Adrenal gland (tissue), 12 donors: ENCODE measurements around the gene RNF43. TPM values are rescaled to one million over a fixed set of nuclear protein-coding genes. Genes with fewer than 3 reads are reported as not detected.
A peak's percentile ranks its signal among the peaks of the same experiment; 100 is the strongest.

Experiments used
- DNase-seq, 7 donors: peaks; one replicate each; pipeline ENCODE4 v3.0.0-alpha.2; 2019 to 2020
- H3K27ac ChIP-seq, 5 donors: fragments of 200-600 bp; sonication (generic) in 4 of 5; 1 replicate in 3 of 5; 2 replicates in 2 of 5; pipeline versions ENCODE4 v1.5.1 to v1.8.0; 2016 to 2020; ENCODE audit warnings: mild to moderate bottlenecking in 1 of 5
- H3K27me3 ChIP-seq: fragments of 200-600 bp; 2 replicates; pipeline ENCODE4 v1.8.0; 2021
- H3K36me3 ChIP-seq, 2 donors: fragments of 200-600 bp; replicated peaks in 1 of 2; 1 replicate in 1 of 2; 2 replicates in 1 of 2; pipeline versions ENCODE4 v1.5.1 to v1.8.0; 2018 to 2022
- H3K4me1 ChIP-seq, 2 donors: fragments of 200-600 bp; replicated peaks in 1 of 2; 1 replicate in 1 of 2; 2 replicates in 1 of 2; pipeline versions ENCODE4 v1.5.1 to v1.8.0; 2018 to 2021
- H3K4me3 ChIP-seq, 4 donors: fragments of 200-600 bp; sonication (generic) in 3 of 4; one replicate each; pipeline ENCODE4 v1.5.1; 2016 to 2018
- H3K9me3 ChIP-seq, 3 donors: fragments of 200-600 bp; sonication (generic) in 1 of 3; replicated peaks in 1 of 3; 1 replicate in 2 of 3; 2 replicates in 1 of 3; pipeline versions ENCODE4 v1.5.1 to v1.8.0; 2016 to 2021
- POLR2A ChIP-seq, 2 donors: fragments of 450-650 bp; IDR thresholded peaks; one replicate each; pipeline ENCODE4 v1.6.1; 2017; ENCODE audit warnings: antibody characterized with exemption in 2 of 2, mild to moderate bottlenecking in 2 of 2, moderate library complexity in 1 of 2
- WGBS, 4 donors: extraction: QIAGEN DNeasy Blood & Tissue Kit in 2 of 4; methylation state at CpG; one replicate each; pipeline versions ENCODE4 v1.1.5 to v1.1.7; 2013 to 2017; 5-methylcytosine and 5-hydroxymethylcytosine counted together
- intact Hi-C, 2 donors: fragments of 100-400 bp; cut with DNase I; formaldehyde crosslinking; loops; one replicate each; pipeline versions ENCODE4 v1.14.1 to v1.15.0; 2022 to 2023
- polyA plus RNA-seq, 3 donors: library from polyadenylated mRNA; stranded (reverse); fragments of 200-250 nt in 2 of 3; fragments of 350-450 nt in 1 of 3; fragmentation: Illumina TruSeq in 1 of 3; extraction: RNeasy Lipid Tissue Mini Kit (QIAGEN cat#74804) in 1 of 3; gene quantifications; one replicate each; pipeline ENCODE4 v1.2.3, GENCODE V29; 2013 to 2014
- total RNA-seq, 9 donors: library from RNA; depleted of rRNA in 4 of 9; stranded (reverse); fragments of >200 nt in 4 of 9; fragments of 120-200 nt in 1 of 9; fragmentation: NEBNext Ultra II Directional in 1 of 9; extraction: Animal tissue kit (Norgen Biotek cat#: 25700) in 1 of 9; gene quantifications; one replicate each; pipeline versions ENCODE4 v1.1.0 to v1.2.4, GENCODE V29; 2013 to 2023
- TF ChIP-seq, protein P1 (sequence below), 6 experiments: fragments of 450-650 bp in 4 of 6; fragments of 200-600 bp in 2 of 6; sonication (generic) in 1 of 6; IDR thresholded peaks; 1 replicate in 5 of 6; 2 replicates in 1 of 6; pipeline versions ENCODE4 v1.5.1 to v1.8.0; 2016 to 2021; ENCODE audit warnings: antibody characterized with exemption in 6 of 6, mild to moderate bottlenecking in 2 of 6, moderate library complexity in 1 of 6
- donor health status: healthy with polysubstance abuse.
- donor health status: Bipolar disorder and iron deficiency.
- donor health status: DM: yes; HTN: yes; CAD: no.
- donor health status: DM: no; HTN: no; CAD: no.
- donor health status: DM: no; HTN: no; CAD: no.
- donor health status: DM: yes; HTN: yes; CAD: no.

The RNF43 gene
- total and polyA plus RNA-seq, 12 donors, result 5.9 to 30.8 (median 12.7) TPM

DNA sequence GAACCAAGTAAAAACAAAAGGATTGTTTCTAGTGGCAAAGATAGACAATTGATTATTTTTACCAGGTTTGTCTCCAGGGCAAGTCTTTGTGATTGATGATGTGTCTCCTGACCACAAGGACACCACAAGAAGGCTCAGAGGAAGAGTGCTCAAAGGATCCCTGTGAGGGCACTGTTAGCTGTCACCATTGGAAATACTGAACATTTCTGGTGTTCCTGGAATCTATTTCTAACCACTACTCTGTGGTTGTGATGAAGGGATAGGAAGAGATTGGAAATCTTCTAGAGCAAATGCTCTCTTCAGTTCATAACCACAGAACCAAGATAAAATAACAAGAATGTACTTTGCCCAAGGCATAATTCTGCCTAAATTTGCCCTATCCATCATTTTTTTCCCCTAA, 15.3 kb downstream of the RNF43 start:
- no peaks in the 10 kb centered on the region for H3K9me3 ChIP-seq
- intact Hi-C loops, result no loop called here
- H3K27me3 ChIP-seq, result no peaks in the 10 kb centered on the region

DNA sequence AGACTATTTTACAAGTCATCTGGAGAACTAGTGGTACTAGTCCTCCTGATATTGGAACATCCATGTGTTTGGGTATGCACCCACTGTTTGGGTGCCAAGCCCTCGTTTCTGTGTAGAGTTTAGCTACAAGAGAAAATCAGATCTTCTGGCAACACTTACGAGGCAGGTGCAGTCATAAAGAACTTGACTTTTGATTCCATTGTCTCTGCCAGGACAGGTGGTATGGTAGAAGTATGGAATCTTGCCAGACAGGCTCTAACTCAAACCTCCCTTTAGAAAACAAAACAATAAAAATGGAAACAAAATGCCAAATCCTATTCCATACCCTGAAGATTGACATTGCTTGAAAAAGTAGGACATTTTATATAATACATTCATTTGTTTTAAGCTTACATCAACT, 16.0 kb downstream of the RNF43 start:
- intact Hi-C loops, result no loop called here
- peaks cover 11 to 32% of the 10 kb centered on the region in 2 donors for H3K4me1 ChIP-seq
- no peak for DNase-seq
- no peak for TF ChIP-seq POLR2A (IDR thresholded peaks at IDR 0.05)
- TF ChIP-seq, protein P1, sequence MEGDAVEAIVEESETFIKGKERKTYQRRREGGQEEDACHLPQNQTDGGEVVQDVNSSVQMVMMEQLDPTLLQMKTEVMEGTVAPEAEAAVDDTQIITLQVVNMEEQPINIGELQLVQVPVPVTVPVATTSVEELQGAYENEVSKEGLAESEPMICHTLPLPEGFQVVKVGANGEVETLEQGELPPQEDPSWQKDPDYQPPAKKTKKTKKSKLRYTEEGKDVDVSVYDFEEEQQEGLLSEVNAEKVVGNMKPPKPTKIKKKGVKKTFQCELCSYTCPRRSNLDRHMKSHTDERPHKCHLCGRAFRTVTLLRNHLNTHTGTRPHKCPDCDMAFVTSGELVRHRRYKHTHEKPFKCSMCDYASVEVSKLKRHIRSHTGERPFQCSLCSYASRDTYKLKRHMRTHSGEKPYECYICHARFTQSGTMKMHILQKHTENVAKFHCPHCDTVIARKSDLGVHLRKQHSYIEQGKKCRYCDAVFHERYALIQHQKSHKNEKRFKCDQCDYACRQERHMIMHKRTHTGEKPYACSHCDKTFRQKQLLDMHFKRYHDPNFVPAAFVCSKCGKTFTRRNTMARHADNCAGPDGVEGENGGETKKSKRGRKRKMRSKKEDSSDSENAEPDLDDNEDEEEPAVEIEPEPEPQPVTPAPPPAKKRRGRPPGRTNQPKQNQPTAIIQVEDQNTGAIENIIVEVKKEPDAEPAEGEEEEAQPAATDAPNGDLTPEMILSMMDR (IDR thresholded peaks at IDR 0.05), result no peak
- no peak overlapping the region for H3K4me3 ChIP-seq
- no peak overlapping the region for H3K27ac ChIP-seq
- no peaks in the 10 kb centered on the region for H3K9me3 ChIP-seq
- H3K36me3 ChIP-seq, result no peaks in the 10 kb centered on the region
- H3K27me3 ChIP-seq, result no peaks in the 10 kb centered on the region
- 76 to 89% (median 81%) methylated on average over 2 of the region's 2 CpGs for WGBS, 4 donors

More for the DNA sequence above, 15.3 kb downstream of the RNF43 start:
- Histone ChIP-seq H3K4me3 (no peak overlapping the region), H3K4me1 (peaks cover 11 to 28% of the 10 kb centered on the region in 2 donors), H3K36me3 (no peaks in the 10 kb centered on the region), H3K27ac (peak overlapping the region in 2 of 5 donors; percentile 9 to 62)
- TF ChIP-seq, protein P1 (IDR thresholded peaks at IDR 0.05), result no peak
- TF ChIP-seq POLR2A (IDR thresholded peaks at IDR 0.05), result no peak
- no peak for DNase-seq

DNA sequence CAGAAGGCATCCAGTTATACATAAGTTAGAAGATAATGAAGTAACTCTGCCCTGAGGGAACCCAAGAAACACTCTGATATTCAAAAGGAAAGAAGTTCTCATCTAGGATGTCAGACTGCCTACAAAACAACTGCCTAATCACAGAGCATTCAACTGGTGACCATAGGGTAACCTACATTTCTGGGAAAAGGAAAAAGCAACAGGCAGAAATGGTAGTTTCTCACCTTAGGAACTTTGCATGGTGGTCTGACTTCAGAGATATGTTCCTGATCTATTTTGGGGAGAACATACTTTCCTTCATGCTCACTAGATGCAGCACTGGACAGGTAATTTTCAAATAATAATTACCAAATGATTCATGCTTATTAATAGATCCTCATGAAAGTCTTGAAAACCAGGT, 16.5 kb downstream of the RNF43 start:
- no peak for DNase-seq
- Histone ChIP-seq H3K36me3 (no peaks in the 10 kb centered on the region), H3K27ac (no peak overlapping the region), H3K9me3 (no peaks in the 10 kb centered on the region), H3K4me1 (peaks cover 11 to 32% of the 10 kb centered on the region in 2 donors), H3K4me3 (no peak overlapping the region), H3K27me3 (no peaks in the 10 kb centered on the region)
- intact Hi-C loops, result no loop called here
- no peak for TF ChIP-seq POLR2A (IDR thresholded peaks at IDR 0.05)
- TF ChIP-seq, protein P1 (IDR thresholded peaks at IDR 0.05), result no peak

DNA sequence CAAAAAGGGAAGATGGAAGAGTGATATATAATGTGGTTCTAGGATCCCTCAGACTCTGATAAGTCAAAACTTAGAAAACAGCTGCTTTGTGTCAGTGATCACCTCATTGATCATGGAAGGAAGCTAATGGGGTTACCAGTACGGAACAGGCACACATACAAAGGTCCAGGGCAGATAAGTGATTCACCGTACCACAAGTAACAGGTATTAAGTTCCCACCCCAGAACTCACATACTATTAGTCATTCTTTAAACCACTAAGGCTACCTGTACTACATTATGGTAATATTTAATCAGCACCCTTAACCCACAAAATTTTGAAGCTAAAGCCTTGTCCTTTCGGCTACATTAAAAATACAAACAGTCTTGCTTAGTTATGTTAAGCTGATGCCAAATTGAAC, 17.4 kb downstream of the RNF43 start:
- DNase-seq, result no peak
- intact Hi-C loops, result no loop called here
- 91 to 94% (median 93%) methylated on average over 3 of the region's 3 CpGs for WGBS, 4 donors
- TF ChIP-seq, protein P1 (IDR thresholded peaks at IDR 0.05), result no peak
- TF ChIP-seq POLR2A (IDR thresholded peaks at IDR 0.05), result no peak
- Histone ChIP-seq H3K27me3 (no peaks in the 10 kb centered on the region), H3K36me3 (no peaks in the 10 kb centered on the region), H3K4me1 (peaks cover 11 to 32% of the 10 kb centered on the region in 2 donors), H3K27ac (no peak overlapping the region), H3K9me3 (no peaks in the 10 kb centered on the region), H3K4me3 (no peak overlapping the region)
